ENCODE data around the gene ZNF530. TPM values are rescaled to one million over a fixed set of nuclear protein-coding genes. Genes with fewer than 3 reads are reported as not detected.

The ZNF530 gene
- total RNA-seq, 1 donor from 2014 or later = 2.8 TPM

GRCh38 chr19:57559404-57560025, 40.2 kb upstream of the ZNF530 start, which contains the start of gene ZNF550:
Gene ZNF550 (minus strand): TSS chr19:57559863. CDS start chr19:57559682, 181 bp downstream.
- Mint-ChIP-seq H3K27me3 (ENCODE audit: unreplicated experiment) (no peaks in the 10 kb centered on the region), H3K9me3 (ENCODE audit: unreplicated experiment) (peaks cover 54% of the 10 kb centered on the region), H3K4me1 (ENCODE audit: unreplicated experiment) (peaks cover 17% of the 10 kb centered on the region), H3K27ac (ENCODE audit: unreplicated experiment) (peak within 1 kb of the TSS; percentile 93), H3K4me3 (ENCODE audit: unreplicated experiment) (peak within 1 kb of the TSS; percentile 93), H3K36me3 (ENCODE audit: unreplicated experiment) (peaks cover 41% of the 10 kb centered on the region)
- TF ChIP-seq CTCF (IDR thresholded peaks at IDR 0.05) = no peak
- DNase-seq (ENCODE audit: extremely low spot score, unreplicated experiment) = peak; percentile 94

- Mint-ChIP-seq H3K9me3 (ENCODE audit: unreplicated experiment) (peaks cover 51% of the 10 kb centered on the region), H3K4me1 (ENCODE audit: unreplicated experiment) (peaks cover 17% of the 10 kb centered on the region), H3K27me3 (ENCODE audit: unreplicated experiment) (no peaks in the 10 kb centered on the region), H3K27ac (ENCODE audit: unreplicated experiment) (peak overlapping the region; percentile 93), H3K4me3 (ENCODE audit: unreplicated experiment) (peak overlapping the region; percentile 93), H3K36me3 (ENCODE audit: unreplicated experiment) (peaks cover 35% of the 10 kb centered on the region)
- DNase-seq (ENCODE audit: extremely low spot score, unreplicated experiment) = no peak
- TF ChIP-seq CTCF (IDR thresholded peaks at IDR 0.05) = no peak
Measured at GRCh38 chr19:57560049-57560491, 39.6 kb upstream of the ZNF530 start.

GRCh38 chr19:57563547-57563946, 36.1 kb upstream of the ZNF530 start:
- H3K4me1 Mint-ChIP-seq (ENCODE audit: unreplicated experiment) = peaks cover 12% of the 10 kb centered on the region
- no peak overlapping the region for H3K4me3 Mint-ChIP-seq (ENCODE audit: unreplicated experiment)
- no peak overlapping the region for H3K27ac Mint-ChIP-seq (ENCODE audit: unreplicated experiment)
- no peak for DNase-seq (ENCODE audit: extremely low spot score, unreplicated experiment)
- H3K27me3 Mint-ChIP-seq (ENCODE audit: unreplicated experiment) = no peaks in the 10 kb centered on the region
- H3K9me3 Mint-ChIP-seq (ENCODE audit: unreplicated experiment) = peaks cover 58% of the 10 kb centered on the region
- TF ChIP-seq CTCF (IDR thresholded peaks at IDR 0.05) = no peak
- peaks cover 12% of the 10 kb centered on the region for H3K36me3 Mint-ChIP-seq (ENCODE audit: unreplicated experiment)

GRCh38 chr19:57566396-57567265, 33.1 kb upstream of the ZNF530 start:
- TF ChIP-seq CTCF (IDR thresholded peaks at IDR 0.05) = no peak
- Mint-ChIP-seq H3K27ac (ENCODE audit: unreplicated experiment) (no peak overlapping the region), H3K9me3 (ENCODE audit: unreplicated experiment) (peaks cover 60% of the 10 kb centered on the region), H3K4me3 (ENCODE audit: unreplicated experiment) (no peak overlapping the region), H3K4me1 (ENCODE audit: unreplicated experiment) (no peaks in the 10 kb centered on the region), H3K27me3 (ENCODE audit: unreplicated experiment) (no peaks in the 10 kb centered on the region), H3K36me3 (ENCODE audit: unreplicated experiment) (peaks cover 9% of the 10 kb centered on the region)
- no peak for DNase-seq (ENCODE audit: extremely low spot score, unreplicated experiment)

- Mint-ChIP-seq H3K4me1 (ENCODE audit: unreplicated experiment) (no peaks in the 10 kb centered on the region), H3K27me3 (ENCODE audit: unreplicated experiment) (no peaks in the 10 kb centered on the region), H3K4me3 (ENCODE audit: unreplicated experiment) (no peak overlapping the region), H3K27ac (ENCODE audit: unreplicated experiment) (no peak overlapping the region), H3K36me3 (ENCODE audit: unreplicated experiment) (peaks cover 46% of the 10 kb centered on the region), H3K9me3 (ENCODE audit: unreplicated experiment) (peaks cover 56% of the 10 kb centered on the region)
- DNase-seq (ENCODE audit: extremely low spot score, unreplicated experiment) = no peak
- TF ChIP-seq CTCF (IDR thresholded peaks at IDR 0.05) = no peak
Measured at GRCh38 chr19:57570707-57571106, 29.0 kb upstream of the ZNF530 start.
